H1 (cell line): Measurements from ENCODE around the gene LIFR. TPM values are rescaled to one million over a fixed set of nuclear protein-coding genes. Genes with fewer than 3 reads are reported as not detected.

Experiments used
- BRCA1 ChIP-seq: IDR thresholded peaks from 2 replicates; pipeline ENCODE4 v1.6.1; 2012; ENCODE audit warnings: low read depth, low read length, improper control_type of control experiment
- CREB1 ChIP-seq: IDR thresholded peaks from 2 replicates; pipeline ENCODE4 v1.6.1; 2012; ENCODE audit warnings: inconsistent platforms
- RFX5 ChIP-seq: IDR thresholded peaks from 2 replicates; pipeline ENCODE4 v1.6.1; 2011; ENCODE audit warnings: low read depth, low read length, improper control_type of control experiment, borderline replicate concordance
- RNF2 ChIP-seq: fragments of 200-900, 300-1000 bp; sonication (generic); IDR thresholded peaks from 2 replicates; pipeline ENCODE4 v1.7.1; 2016; ENCODE audit warnings: borderline replicate concordance, low read depth, mild to moderate bottlenecking, antibody characterized with exemption, low read length; ENCODE audit not compliant: poor library complexity, severe bottlenecking; ENCODE audit errors: missing control alignments
- polyA plus RNA-seq, 7 experiments: library from polyadenylated mRNA; depleted of rRNA in 3 of 7; stranded (reverse) in 5 of 7; unstranded in 2 of 7; fragments of >200 nt in 5 of 7; fragments of 200-250 nt in 2 of 7; gene quantifications; 1 replicate in 5 of 7; 2 replicates in 1 of 7; 4 replicates in 1 of 7; pipeline versions ENCODE4 v1.2.1 to v1.2.3, GENCODE V29; 2011 to 2013; ENCODE audit warnings: missing spikeins in 2 of 7, mixed read lengths in 2 of 7
- total RNA-seq: library from RNA; stranded (reverse); fragmentation: NEBNext Ultra II Directional; extraction: Animal tissue kit (Norgen Biotek cat#: 25700); gene quantifications from 2 replicates; pipeline ENCODE4 v1.2.1, GENCODE V29; 2021
- TF ChIP-seq, protein P1 (sequence below), 3 experiments: IDR thresholded peaks; 1 replicate in 2 of 3; 2 replicates in 1 of 3; pipeline versions ENCODE4 v1.5.1 to v1.6.1; 2011; ENCODE audit warnings: low read length in 3 of 3, mild to moderate bottlenecking in 3 of 3, inconsistent platforms in 2 of 3, low read depth in 1 of 3, moderate library complexity in 1 of 3; ENCODE audit not compliant: insufficient read depth in 1 of 3; ENCODE audit errors: control extremely low read depth in 1 of 3

Gene LIFR
- total and polyA plus RNA-seq, 2 of the 8 experiments (the other 6 are each of a cell fraction or from before 2014, with no cell fraction given) = 2.0 to 18.9 TPM

- TF ChIP-seq, protein P1, sequence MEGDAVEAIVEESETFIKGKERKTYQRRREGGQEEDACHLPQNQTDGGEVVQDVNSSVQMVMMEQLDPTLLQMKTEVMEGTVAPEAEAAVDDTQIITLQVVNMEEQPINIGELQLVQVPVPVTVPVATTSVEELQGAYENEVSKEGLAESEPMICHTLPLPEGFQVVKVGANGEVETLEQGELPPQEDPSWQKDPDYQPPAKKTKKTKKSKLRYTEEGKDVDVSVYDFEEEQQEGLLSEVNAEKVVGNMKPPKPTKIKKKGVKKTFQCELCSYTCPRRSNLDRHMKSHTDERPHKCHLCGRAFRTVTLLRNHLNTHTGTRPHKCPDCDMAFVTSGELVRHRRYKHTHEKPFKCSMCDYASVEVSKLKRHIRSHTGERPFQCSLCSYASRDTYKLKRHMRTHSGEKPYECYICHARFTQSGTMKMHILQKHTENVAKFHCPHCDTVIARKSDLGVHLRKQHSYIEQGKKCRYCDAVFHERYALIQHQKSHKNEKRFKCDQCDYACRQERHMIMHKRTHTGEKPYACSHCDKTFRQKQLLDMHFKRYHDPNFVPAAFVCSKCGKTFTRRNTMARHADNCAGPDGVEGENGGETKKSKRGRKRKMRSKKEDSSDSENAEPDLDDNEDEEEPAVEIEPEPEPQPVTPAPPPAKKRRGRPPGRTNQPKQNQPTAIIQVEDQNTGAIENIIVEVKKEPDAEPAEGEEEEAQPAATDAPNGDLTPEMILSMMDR (IDR thresholded peaks at IDR 0.05; ENCODE audit: control extremely low read depth in 1 of 3, insufficient read depth in 1 of 3, low read depth in 1 of 3, low read length in 3 of 3) = no peak
- TF ChIP-seq CREB1 = no peak
- no peak for TF ChIP-seq RFX5
- no peak for TF ChIP-seq RNF2
- no peak for TF ChIP-seq BRCA1
Measured at GRCh38 chr5:38453506-38453905, 102.9 kb downstream of the LIFR start (continued).
